Measurements from ENCODE around the gene GTF2F2.

Gene GTF2F2

DNA sequence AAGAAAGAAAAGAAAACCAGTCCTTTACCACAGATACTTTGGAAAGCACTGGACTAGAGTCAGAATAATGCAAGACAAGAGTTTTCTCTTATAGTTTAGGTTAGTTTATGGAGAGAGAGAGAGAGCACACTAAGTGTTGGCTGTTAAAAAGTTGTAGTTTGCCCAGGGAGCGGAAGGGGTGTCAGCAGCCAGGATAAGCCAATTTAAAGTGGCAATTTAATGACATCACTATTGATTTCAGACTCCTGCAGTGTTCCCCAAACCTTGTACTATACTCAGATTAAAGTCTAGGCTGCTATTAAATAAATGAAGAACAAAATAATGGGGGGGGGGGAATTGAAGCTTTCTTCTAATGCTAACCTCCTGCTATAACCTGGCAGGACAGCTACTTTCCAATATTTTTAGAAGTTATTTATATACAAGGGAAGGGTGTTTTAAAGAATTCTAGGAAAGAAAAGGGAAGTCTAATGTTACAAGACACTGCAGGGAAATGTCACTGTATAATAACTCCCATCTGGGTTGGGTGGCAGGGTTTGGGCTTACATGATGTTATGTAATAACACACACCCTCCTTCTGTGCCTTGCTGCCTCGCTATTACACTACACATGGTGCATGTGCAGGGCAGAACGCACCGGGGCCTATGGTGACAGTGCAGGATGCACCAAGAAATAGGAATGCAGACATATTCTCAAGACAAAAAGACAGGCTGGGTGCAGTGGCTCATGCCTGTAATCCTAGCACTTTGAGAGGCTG is 200.7 kb downstream of the GTF2F2 start:
- H3K4me3 ChIP-seq (ENCODE audit: low read length): no peak overlapping the region
- DNase-seq (ENCODE audit: low read depth): no peak
- TF ChIP-seq, protein P1, sequence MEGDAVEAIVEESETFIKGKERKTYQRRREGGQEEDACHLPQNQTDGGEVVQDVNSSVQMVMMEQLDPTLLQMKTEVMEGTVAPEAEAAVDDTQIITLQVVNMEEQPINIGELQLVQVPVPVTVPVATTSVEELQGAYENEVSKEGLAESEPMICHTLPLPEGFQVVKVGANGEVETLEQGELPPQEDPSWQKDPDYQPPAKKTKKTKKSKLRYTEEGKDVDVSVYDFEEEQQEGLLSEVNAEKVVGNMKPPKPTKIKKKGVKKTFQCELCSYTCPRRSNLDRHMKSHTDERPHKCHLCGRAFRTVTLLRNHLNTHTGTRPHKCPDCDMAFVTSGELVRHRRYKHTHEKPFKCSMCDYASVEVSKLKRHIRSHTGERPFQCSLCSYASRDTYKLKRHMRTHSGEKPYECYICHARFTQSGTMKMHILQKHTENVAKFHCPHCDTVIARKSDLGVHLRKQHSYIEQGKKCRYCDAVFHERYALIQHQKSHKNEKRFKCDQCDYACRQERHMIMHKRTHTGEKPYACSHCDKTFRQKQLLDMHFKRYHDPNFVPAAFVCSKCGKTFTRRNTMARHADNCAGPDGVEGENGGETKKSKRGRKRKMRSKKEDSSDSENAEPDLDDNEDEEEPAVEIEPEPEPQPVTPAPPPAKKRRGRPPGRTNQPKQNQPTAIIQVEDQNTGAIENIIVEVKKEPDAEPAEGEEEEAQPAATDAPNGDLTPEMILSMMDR (conservative IDR thresholded peaks at IDR 0.05; ENCODE audit: low read depth, low read length): no peak

DNA sequence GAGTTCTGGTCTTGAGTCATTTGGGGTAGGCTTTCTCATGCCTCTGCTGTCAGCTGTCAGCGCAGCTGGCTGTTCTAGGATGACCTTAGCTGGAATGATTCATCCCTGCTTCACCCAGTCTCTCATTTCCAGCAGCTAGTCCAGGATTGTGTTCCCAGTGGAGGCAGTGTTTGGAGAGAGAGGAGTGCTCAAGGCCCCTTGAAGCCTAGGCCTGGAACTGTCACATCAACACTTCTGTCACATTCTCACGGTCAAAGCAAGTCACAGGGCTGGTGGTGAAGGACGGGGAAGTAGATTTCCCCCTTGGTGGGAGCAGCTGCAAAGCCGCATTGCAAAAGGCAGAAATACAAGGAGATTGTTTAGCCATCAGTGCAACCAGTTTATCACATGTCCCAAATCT is 205.5 kb downstream of the GTF2F2 start:
- H3K4me3 ChIP-seq (ENCODE audit: low read length): no peak overlapping the region
- TF ChIP-seq, protein P1 (conservative IDR thresholded peaks at IDR 0.05; ENCODE audit: low read depth, low read length): no peak
- no peak for DNase-seq (ENCODE audit: low read depth)

DNA sequence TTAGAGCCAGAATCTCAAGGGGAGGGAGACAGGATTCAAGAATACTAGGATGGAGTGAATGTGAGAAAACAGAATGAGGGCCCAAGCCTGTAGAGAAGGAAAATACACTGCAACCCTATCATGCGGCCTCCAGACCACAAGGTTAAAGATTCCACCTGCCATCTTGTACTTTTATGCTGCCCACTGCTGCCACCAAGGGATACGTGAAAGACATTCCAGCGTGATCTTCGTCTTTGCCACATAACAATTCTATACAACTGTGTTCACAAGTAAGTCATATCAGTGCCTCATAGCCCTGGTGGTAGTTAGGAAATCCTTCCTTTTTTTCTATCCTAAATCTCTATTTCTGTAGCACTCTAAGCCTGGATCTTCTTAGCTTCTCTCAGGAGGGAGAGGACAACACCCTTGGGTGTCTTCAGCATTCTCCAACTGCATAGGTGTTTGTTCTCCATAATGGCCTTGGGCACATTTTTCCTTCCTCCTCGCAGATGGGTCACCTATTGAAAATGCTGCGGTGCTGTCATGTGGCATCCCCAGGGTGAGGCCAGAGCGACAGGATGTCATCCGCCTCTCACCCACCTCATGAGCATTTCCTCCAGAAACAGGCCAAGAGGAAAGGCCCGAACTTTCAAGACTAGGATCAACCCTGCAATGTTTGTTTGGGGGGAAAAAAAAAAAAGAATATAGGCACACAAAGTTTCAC is 207.1 kb downstream of the GTF2F2 start:
- TF ChIP-seq, protein P1 (conservative IDR thresholded peaks at IDR 0.05; ENCODE audit: low read depth, low read length): no peak
- H3K4me3 ChIP-seq (ENCODE audit: low read length): no peak overlapping the region
- DNase-seq (ENCODE audit: low read depth): no peak

DNA sequence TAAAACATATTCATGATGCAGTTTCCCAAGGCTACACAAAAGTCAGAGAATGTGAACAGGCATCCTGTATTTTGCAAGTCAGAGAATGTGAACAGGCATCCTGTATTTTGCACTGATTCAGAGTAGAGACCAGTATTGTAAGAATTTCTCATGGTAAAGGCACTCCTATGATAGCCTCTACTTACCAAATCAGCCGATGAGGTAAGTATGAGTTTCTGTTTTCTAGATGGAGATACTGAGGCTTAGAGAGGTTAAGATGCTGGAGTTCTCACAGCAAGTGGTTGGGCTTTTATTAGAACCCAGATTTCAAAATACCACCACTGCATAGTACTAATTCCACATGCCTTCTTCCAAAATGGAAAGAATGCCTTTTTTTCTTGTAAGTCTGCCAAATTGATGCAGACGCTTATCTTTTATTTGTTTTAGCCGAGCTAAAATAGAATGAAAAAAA is 208.4 kb downstream of the GTF2F2 start:
- TF ChIP-seq, protein P1 (conservative IDR thresholded peaks at IDR 0.05; ENCODE audit: low read depth, low read length): no peak
- no peak overlapping the region for H3K4me3 ChIP-seq (ENCODE audit: low read length)
- DNase-seq (ENCODE audit: low read depth): no peak

DNA sequence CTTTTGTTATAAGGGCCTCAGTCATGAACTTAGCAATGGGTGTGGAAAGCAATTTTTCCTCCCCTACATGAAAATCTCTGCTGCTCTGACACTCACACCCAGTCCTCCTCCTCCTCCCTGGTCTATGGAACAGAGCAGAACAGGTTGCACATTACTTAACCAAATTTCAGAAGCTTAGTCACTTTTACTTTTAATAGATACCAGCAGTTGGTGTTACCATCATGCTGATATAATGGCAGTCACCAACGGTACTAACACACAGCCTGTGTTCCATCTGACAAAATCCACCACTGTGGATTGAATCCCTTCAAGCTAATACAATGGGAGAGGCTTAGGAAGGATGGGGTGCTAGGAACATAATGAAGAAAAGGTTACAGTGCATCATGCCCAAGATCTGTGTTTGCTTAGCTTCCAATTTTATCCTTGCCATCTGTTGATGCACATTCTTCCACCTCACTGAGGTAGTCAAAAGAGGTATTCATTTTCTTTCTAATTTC is 210.9 kb downstream of the GTF2F2 start:
- H3K4me3 ChIP-seq (ENCODE audit: low read length): no peak overlapping the region
- TF ChIP-seq, protein P1 (conservative IDR thresholded peaks at IDR 0.05; ENCODE audit: low read depth, low read length): no peak
- no peak for DNase-seq (ENCODE audit: low read depth)

DNA sequence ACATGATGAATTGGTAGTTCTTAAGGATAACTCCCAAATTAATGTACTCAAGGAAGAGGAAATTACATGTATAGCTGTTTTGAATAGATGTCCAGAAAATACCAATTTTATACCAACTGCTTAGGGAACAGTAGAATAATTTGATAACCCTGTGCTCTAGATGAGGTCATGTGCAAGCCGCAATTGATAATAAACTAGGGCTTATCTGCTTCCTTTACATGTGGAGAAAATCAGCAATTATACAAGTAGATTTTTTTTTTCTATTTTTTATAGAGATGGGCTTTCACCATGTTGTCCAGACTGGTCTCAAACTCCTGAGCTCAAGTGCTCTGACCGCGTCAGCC is 211.4 kb downstream of the GTF2F2 start:
- H3K4me3 ChIP-seq (ENCODE audit: low read length): no peak overlapping the region
- TF ChIP-seq, protein P1 (conservative IDR thresholded peaks at IDR 0.05; ENCODE audit: low read depth, low read length): no peak
- no peak for DNase-seq (ENCODE audit: low read depth)

All from retinal pigment epithelial cell (primary cell).